Measurements from ENCODE around the gene TECTA. TPM values are rescaled to one million over a fixed set of nuclear protein-coding genes. Genes with fewer than 3 reads are reported as not detected.
"Not testable (repeated sequence)": the region's sequence is repeated elsewhere in the genome, so short reads cannot be mapped to it uniquely, and the experiment has no call there.

Gene TECTA
- total RNA-seq, 1 donor from 2014 or later = 0.59 TPM

GRCh38 chr11:121109916-121110586 is 9.0 kb downstream of the TECTA start:
- no peak overlapping the region for H3K4me3 ChIP-seq
- no peak for TF ChIP-seq CTCF (IDR thresholded peaks at IDR 0.05)
- intact Hi-C loops (cut with DNase I) = no loop called here
- H3K4me1 ChIP-seq = peaks cover 18% of the 10 kb centered on the region
- no peak for ATAC-seq
- H3K27me3 ChIP-seq (ENCODE audit: low read depth) = no peaks in the 10 kb centered on the region
- H3K9me3 ChIP-seq = no peaks in the 10 kb centered on the region
- H3K27ac ChIP-seq = no peak overlapping the region
- no peak for DNase-seq
- no peaks in the 10 kb centered on the region for H3K36me3 ChIP-seq

DNA sequence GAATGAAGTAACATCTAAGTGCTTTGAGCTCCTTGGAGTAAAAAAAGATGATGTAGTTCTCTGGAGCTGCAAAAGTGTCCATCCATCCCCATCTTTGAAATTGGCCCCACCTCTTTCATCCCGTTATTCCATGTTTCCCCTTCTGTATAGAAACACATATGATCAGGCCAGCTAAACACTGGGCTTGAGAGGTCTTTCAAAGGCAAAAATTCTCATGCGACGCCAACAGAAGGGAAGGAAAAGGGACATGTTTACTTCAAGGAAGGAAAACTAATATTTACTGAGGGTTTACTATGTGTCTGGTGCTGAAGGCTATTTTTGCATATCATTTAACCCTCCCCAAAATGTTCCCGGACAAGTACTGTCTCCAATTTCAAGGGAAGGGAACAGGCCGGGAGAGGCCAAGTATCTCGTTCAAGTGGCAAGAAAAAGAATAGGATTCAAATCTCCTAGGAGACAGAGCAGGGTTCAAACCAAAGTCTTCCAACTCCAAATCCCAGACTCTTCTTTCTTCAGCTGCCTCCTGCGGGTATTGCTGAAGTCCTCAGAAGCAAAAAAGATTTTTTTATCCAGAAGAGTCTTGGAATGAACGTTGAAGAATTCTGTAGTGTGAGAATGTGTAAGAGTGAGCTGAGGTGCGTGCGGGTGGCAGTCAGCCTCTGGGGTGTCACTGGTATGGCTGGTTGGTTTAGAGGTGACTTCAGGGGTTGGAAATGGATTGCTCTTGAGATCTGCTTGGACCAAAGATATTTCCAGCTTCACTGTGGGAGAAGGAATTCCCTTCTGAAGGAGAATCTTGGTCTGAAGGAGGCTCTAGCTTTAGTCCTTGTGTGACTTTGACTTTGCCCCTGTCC is 10.1 kb downstream of the TECTA start:
- Histone ChIP-seq H3K27ac (no peak overlapping the region), H3K4me1 (peaks cover 11% of the 10 kb centered on the region), H3K4me3 (no peak overlapping the region), H3K27me3 (ENCODE audit: low read depth) (no peaks in the 10 kb centered on the region), H3K9me3 (no peaks in the 10 kb centered on the region), H3K36me3 (no peaks in the 10 kb centered on the region)
- DNase-seq (no peak), ATAC-seq (no peak)
- intact Hi-C loops (cut with DNase I) = no loop called here
- no peak for TF ChIP-seq CTCF (IDR thresholded peaks at IDR 0.05)

GRCh38 chr11:121112498-121113455 is 11.7 kb downstream of the TECTA start:
- Histone ChIP-seq H3K27ac (no peak overlapping the region), H3K4me1 (peaks cover 11% of the 10 kb centered on the region), H3K9me3 (no peaks in the 10 kb centered on the region), H3K4me3 (no peak overlapping the region), H3K36me3 (no peaks in the 10 kb centered on the region), H3K27me3 (ENCODE audit: low read depth) (no peaks in the 10 kb centered on the region)
- ATAC-seq = peak; percentile 88 to 93
- intact Hi-C loops (cut with DNase I) = no loop called here
- peak; percentile 69 for DNase-seq
- TF ChIP-seq CTCF (IDR thresholded peaks at IDR 0.05) = peak; percentile 62

GRCh38 chr11:121113611-121114010 is 12.6 kb downstream of the TECTA start:
- TF ChIP-seq CTCF (IDR thresholded peaks at IDR 0.05) = no peak

GRCh38 chr11:121115024-121115423 is 14.0 kb downstream of the TECTA start:
- H3K27me3 ChIP-seq (ENCODE audit: low read depth); intact Hi-C loops (cut with DNase I); H3K27ac ChIP-seq; H3K36me3 ChIP-seq; ATAC-seq; H3K4me3 ChIP-seq; DNase-seq; H3K9me3 ChIP-seq: not testable (repeated sequence)
- peaks cover 11% of the 10 kb centered on the region for H3K4me1 ChIP-seq

More at GRCh38 chr11:121113611-121114010, 12.6 kb downstream of the TECTA start:
- peaks cover 11% of the 10 kb centered on the region for H3K4me1 ChIP-seq
- H3K9me3 ChIP-seq = no peaks in the 10 kb centered on the region
- DNase-seq = no peak
- H3K4me3 ChIP-seq = no peak overlapping the region
- H3K36me3 ChIP-seq = no peaks in the 10 kb centered on the region
- H3K27me3 ChIP-seq (ENCODE audit: low read depth) = no peaks in the 10 kb centered on the region
- no peak for ATAC-seq
- no peak overlapping the region for H3K27ac ChIP-seq
- intact Hi-C loops (cut with DNase I) = no loop called here
